Daoy (cell line): Measurements from ENCODE around the gene IFI27. TPM values are rescaled to one million over a fixed set of nuclear protein-coding genes. Genes with fewer than 3 reads are reported as not detected.

Experiments
- DNase-seq: peaks from one replicate; pipeline ENCODE4 v3.0.0-alpha.2; 2015; ENCODE audit warnings: low read depth
- total RNA-seq: library from RNA; depleted of rRNA; stranded (reverse); fragments of >200 nt; shearing (Covaris generic); gene quantifications from 2 replicates; pipeline ENCODE4 v1.2.3, GENCODE V29; 2014

The IFI27 gene
- total RNA-seq, 1 experiment from 2014 or later = 24.6 TPM

DNA sequence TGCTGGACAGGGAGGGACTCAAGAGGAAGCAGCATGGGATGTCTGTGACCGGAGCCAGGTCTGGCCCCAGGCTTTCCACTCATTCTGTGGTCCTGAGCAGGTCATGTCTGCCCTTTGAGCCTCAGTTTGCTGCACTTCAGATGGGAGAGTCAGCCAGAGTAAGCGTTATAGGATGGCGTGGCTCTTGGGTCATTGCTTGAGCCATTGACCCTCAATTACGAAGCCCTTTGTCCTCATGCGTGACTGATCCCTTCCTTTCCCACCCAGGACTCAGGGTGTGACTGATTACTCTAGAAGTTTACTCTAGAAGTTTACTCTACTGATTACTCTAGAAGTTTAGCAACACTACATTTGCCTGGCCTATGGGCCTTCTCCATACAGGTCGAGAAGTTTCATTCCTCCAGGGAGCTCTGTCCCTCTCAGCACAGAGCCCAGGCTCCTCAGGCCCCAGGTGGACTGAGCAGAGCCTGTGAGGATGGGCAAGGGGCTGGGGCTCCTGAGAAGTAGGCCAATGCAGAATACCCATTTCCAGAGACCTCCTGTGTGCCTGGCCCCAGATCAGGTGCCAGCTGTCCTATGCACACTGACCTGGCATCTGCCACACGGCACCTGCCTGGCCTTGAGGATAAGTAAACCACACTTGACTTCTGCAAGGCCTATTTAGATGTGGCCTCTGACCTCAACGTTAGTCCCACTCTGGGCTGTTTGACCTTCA, 7.6 kb upstream of the IFI27 start:
- no peak for DNase-seq

DNA sequence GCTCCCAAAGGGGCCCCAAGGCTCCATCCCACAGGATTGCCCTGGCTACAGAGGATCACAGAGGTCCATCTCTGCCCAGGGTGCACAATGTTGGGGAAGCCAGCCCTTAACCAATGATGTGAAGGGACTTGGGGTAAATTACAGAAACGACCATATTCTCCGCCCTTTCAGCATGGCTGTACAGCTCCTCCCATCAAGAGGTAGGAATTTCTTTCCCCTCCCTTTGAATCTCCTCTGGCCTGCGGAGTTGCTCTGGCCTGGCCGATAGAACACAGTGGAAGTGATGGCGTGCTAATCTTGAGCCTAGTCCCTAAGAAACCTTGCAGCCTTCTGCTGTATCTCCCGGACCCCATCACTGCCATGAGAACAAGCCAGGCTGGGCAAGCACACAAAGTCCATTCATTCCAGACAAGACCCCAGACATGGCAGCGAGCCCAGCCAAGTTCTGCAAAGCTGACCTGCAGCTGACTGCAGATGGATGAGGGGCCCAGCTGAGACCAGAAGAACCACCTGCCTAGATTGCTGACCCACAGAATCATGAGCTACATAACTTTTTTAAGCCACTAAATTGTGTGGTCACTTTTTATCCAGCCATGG, 6.9 kb upstream of the IFI27 start:
- no peak for DNase-seq

DNA sequence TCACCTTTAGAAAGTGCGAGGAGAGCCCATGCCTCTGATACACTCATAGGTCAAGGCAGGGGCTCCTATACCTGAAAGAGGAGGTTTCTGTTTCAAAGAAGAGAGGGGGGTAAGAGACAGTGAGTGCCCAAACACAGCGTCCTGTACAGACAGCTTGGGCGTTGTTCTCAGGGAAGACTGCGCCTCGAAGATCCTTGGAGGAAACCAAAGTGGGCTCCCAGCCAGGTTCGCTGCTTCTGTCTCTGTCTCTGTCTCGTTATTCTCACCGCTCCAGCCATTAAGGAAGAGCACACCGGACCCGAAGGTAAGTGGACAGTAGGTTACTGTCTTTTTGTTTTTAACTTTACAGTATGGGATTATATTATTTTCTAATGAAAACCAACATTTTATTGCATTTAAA, 5.8 kb upstream of the IFI27 start:
- no peak for DNase-seq

DNA sequence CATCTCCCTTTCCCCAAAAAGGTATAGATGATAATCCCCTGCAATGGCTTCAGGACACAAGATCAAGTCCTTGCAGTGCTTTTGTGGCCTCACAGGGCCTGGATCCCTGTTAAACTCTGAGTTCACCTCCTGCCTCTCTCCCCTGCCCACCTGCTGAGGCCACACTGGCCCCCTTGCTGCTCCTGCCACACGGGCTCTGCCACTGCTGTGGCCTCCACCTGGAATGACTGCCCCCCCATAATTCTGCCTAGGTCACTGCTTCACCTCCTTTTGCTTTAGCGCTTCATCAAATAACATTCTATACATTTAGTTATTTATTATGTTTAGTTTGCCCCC, 653 bp upstream of the IFI27 start:
- no peak for DNase-seq

DNA sequence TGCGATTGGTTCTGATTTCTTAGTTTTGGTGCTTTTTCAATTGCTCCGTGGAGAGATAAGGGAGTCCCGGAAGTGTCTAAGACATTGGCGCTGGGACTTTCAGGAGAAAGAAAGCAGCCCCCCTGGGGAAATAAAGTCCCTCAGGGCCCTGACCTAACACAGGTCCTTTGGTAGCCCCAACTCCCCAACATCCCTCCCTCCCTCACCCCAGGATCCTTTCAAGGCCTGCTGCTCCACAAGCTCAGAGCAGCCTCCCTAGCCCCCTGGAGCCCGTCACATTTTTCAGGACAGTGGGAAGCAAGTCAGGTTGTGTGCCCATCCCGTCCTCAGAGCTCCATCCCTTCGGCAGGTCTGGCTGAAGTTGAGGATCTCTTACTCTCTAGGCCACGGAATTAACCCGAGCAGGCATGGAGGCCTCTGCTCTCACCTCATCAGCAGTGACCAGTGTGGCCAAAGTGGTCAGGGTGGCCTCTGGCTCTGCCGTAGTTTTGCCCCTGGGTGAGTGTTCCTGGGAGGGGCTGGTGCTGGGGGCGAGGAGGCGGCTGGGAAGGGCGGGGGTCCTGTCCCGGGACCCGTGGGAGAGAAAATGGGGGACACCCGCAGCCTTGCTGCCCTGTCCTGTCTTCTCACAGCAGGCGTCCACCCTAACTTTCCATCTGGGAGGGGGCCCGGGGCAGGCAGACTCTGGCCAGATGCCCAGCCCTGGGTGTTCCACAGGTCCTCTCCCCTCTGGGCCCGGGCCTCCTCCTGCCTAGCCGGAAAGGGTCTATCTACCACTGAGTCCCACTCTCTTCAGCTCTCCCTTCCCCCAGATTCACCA, 950 bp downstream of the IFI27 start:
- DNase-seq = no peak

DNA sequence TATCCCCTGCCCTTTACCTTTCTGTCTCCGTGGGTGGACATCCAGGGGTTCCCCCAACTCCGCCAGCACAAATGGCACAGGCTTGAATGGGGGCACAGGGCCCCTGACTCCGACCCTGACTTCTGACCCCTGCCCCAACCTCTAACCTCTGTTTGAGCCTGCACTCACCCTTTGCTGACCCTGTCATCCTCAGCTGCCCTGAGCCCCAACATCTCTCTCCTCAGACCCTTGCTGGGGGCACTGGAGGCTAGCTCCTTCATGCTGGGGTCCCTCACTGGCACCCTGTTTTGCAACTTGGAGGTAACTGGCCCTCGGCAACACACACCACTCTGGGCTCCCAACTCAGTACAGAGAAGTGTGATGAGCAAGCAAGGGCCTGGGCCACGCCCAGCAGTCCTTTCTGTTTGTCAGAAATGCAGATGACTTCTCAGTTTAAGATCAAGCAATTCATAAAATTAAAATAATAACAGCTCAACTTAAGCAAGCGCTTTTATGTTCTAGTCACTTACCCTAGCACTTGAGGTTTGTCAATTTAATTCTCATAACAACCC, 2.1 kb downstream of the IFI27 start:
- DNase-seq = no peak

DNA sequence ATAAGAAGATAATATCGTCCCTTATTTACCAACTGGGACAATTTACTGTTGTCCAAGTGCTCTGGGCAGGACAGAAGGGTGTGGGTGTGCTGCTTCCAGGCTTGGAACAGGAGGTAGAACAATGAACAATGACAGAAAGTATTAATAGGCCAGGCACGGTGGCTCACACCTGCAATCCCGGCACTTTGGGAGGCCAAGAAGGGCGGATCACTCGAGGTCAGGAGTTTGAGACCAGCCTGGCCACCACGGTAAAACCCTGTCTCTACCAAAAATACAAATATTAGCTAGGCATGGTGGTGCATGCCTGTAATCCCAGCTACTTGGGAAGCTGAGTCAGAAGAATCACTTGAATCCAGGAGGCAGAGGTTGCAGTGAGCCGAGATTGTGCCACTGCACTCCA, 2.5 kb downstream of the IFI27 start:
- DNase-seq = no peak

DNA sequence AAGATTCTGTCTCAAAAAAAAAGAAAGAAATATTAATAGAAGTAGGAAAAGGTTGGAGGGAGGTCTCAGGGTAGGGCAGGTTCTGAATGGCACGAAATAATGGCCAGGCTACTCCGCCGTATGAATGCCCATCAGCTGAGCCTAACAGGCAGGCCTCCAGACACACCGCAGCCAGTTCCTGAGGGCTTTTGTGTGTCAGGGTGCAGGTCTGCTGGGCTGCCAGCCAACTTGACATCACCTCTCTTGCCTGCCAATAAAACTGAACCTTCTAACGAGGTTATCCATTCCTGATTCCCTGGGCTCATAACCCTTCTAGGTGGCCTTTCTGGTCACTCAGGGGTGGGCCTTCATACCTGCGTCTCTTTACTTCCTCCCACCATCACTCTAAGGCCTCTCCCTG, 3.0 kb downstream of the IFI27 start:
- peak; percentile 72 for DNase-seq

DNA sequence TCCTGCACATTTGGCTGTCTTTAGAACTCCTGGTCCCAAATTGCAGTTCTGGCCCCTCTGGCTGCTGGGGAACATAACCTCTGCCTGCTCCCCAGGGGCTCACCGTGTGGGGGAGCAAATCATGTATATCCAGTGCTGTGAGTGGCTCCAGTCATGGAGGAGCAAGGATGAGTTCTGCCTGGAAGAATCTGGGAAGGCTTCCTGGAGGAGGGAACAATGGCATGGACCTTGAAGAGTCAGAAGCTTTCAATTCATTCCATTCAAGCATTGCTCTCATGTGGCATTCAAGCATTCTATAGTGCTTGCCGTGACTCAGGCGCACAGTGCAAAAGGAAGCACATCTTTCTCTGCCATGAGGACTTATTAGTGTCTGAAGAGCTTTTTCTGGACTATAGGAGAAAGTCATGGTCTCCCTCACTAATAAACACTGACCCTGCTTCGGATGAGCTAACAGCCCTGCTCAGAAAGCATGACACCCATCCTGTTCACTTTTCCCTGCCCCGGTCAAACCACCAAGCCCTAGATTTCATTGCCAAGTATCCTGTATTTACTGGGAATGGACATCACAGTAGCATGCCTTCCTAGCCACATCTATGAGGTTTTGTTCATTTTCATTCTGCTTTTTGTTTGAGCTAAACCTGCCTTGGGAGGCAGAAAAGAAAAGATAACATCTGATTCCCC, 3.5 kb downstream of the IFI27 start:
- no peak for DNase-seq

DNA sequence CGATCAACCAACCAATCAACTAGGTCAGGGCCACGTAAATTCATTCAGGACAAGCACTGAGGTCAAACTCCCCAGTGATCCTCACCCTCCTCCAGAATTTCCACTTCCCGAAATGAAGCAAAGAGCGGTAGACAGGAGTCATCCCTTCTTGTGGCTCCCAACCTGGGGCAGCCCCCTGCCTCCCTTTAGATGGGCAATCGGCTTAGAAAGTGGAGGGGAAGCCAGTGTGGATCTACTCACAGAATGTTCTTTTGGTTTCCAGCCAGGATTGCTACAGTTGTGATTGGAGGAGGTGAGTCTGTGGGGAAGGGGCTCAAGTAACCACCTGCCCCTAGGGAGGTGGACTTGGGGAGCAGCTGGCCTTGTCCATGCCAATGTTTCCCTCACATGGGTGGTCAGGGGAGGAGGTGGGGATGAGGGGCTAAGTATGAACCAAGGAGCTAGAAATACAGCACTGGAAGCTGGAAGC, 4.1 kb downstream of the IFI27 start:
- DNase-seq = no peak

DNA sequence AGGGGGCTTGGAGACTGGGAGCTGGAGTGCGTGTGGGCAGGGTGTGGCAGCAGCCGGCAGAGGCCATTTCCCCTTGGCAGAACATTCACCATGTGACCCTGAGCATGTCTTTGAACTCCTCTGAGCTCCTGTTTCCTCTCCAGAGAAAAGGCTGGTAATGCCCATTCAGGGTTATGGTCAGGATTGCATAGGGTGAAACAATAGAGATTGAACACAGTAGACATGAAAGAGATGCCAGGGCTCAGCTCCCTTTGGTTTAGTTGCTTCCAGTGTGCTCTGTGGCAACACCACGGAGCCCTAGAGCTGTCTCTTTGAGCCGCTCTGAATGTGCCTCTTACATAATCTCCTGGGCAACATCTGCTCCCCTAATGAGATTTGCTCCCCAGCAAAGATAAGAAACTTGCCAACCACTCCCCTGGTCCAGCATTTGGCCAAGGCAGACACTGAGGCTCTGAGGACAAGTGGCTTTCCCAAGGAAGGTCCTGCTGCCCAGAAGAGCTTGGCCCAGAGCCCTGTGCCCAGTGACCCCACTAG, 4.6 kb downstream of the IFI27 start:
- no peak for DNase-seq

DNA sequence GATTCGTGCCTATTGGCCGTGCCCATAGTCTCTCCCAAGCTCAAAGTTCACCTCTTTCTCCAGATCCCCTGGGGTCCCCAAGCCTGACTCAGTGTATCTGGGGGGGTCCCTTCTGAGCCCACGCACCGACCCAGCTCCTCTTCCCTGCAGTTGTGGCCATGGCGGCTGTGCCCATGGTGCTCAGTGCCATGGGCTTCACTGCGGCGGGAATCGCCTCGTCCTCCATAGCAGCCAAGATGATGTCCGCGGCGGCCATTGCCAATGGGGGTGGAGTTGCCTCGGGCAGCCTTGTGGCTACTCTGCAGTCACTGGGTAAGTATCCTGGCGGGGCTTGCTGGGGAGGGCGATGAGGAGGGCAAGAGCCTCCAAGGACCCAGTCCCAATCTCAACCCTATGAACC, 5.1 kb downstream of the IFI27 start:
- DNase-seq = no peak

DNA sequence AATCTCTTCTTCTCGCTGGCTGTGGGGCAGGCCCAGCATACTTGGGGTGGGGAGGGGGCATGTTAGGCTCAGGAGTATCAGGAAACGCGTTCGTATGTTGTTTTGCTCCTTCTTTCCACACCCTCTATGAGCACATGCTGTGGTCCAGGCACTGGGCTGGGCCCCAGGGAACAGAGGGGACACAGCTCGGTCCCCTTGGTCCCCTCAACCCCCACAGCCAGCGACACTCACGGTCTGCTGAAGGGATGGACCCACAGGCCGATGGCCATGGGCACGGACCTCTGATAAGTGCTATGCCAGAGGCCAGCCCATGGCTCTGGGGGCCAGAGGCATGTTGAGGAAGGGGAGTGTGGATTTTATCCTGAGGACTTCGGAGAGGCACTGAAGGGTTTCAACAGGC, 6.2 kb downstream of the IFI27 start:
- DNase-seq = no peak

DNA sequence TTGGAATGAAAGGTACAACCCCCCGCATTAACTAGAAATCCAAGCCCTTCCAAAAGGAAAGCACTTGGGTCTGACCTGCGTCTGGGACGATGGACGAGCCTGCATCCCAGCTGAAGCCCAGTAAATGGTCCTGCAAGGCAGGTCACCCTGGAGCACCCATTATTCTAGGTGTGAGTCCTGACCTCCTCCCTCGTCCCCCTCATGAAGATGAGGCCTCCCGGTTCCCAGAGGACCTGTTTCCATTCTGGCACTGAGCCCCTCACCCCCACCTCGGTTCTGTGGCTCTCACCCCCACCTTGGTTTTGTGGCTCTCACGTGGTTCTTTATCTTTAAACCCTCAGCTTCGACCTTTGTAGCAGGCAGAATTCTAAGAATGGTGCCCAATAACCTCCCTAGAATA, 7.3 kb downstream of the IFI27 start:
- no peak for DNase-seq

DNA sequence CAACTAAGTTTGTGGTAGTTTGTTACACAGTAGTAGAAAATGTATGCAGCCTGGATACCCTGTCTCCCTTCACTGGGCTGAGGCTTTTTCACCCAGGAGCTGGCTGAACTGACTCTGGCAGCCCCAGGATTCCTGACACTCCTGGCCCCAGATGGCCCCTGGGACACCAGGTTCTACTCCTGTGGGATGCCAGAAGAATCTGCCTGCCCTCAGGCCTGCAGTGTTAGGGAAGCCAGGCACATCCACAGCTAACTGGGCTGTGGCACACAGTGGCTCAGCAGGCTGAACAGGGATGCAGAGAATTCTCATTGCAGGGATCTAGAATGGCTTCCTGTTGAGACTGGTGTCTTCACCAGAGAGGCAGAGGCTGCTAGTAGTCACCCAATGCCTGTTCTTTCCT, 8.5 kb downstream of the IFI27 start:
- DNase-seq = no peak

DNA sequence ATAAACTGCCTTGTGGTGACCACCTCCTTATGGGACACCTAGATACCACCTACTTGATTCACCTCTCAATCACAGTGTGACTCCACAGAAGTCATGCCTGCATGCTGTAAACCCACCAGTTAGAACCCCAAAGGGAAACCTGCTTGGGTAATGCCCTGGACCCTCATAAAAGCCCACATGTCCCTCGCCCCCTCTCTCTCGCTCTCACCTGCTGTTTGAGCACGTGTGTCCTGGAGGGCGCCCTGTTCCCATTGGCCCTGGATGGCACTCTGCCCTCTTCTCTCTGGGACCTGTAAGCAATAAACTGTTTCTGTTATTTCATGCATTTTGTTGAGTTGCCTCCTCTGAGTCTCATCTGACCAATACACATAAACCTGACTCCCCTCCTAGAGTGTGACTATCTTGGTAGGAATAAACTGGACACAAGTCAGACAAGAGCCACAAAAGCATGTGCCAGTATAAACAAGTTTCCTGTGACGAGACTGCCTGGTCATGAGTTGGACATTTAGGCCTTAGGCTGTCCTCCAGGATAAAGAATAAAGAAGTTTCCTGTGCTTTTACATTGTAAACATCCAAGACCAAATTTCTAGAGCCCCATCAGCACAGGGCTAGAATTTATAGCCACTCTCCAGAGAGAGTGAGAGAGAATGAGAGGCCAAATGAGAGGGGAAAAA, 10.3 kb downstream of the IFI27 start:
- peak; percentile 43 for DNase-seq

DNA sequence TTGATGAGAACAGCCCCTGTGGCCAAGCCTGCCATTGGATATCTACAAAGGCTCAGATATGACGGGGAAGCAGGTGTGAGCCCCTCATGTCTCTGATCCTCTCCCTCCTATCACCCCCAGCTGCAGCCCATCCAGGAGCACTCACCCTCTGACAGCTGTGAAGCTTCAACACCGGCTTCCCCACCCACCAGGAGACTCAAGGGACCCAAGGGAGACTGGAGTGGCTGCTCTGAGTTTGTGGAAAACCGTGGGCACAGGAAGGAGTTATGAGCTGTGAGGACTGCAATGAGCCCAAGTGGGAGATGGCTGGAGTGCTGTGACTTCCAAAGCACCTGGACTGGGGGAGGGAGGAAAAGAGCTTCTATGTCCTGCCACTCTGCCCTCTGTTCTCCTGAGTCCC, 10.9 kb downstream of the IFI27 start:
- no peak for DNase-seq

DNA sequence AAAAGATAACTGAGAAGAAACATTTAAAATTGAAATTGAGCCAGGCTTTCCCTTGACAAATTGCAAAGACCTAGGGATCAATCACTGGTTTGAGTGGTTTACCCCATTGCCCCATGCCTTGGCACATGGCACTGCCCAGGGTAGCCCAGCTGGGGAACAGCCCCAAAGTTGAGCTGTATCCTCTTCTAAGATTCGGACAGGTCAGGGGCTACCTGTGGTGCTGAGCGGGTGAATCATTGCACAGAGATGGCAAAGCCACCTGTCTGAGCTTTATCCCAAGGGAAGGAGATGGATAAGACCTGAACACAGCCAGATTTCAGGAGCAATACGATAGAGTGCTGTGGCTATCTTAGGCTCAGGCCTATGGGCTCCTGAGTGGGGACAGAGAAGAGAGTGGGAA, 11.9 kb downstream of the IFI27 start:
- DNase-seq = no peak

DNA sequence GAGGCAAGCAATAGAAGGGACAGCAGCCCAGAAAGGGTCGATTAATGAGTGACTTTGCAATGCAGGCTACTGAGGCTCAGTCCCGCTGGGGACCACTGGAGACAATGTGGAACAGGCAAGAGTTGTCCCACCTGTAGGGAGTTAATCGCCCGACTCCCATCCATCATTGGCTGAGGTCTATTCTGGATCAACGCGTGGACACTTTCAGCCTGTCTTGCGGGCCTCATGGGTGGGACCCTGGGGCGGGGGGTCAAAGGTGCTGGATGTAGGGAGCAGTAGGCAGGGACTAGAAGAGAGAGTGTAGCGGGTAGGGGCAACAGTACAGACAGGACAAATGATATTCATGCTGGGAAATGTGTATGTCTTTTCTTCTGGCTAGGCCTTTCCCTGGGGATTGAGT, 12.8 kb downstream of the IFI27 start:
- no peak for DNase-seq

DNA sequence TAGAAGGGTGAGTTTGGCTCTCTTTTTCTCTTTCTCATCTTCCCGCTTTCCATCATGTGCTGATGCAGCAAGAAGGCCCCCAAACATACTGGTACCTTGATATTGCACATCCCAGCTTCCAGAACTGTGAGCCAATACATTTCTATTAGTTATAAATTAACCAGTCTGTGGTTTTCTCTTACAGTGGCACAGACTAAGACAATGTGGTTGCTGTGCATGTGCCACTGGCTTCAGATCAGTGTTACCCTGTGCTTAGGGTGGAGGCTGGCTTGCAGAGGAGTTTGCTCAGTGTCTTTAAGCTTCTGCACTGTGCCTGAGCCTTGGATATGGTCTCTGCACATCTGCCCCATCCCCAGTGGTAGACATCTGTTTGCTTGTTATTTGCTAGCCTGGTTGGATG, 13.3 kb downstream of the IFI27 start:
- no peak for DNase-seq
